ENCODE data around the gene CARD10. TPM values are rescaled to one million over a fixed set of nuclear protein-coding genes. Genes with fewer than 3 reads are reported as not detected.
"Not testable (repeated sequence)": the region's sequence is repeated elsewhere in the genome, so short reads cannot be mapped to it uniquely, and the experiment has no call there.

CARD10 gene
- total RNA-seq, 2 donors from 2014 or later = 14.2 to 70.7 TPM

- DNase-seq (ENCODE audit: low spot score) = no peak
- Histone ChIP-seq H3K27me3 (replicated peaks; ENCODE audit: insufficient read depth) (no peaks in the 10 kb centered on the region), H3K9me3 (no peaks in the 10 kb centered on the region), H3K4me3 (no peak overlapping the region), H3K36me3 (no peaks in the 10 kb centered on the region), H3K4me1 (replicated peaks) (no peaks in the 10 kb centered on the region), H3K27ac (no peak overlapping the region)
- intact Hi-C loops (cut with DNase I) = loop anchor here (10.0 kb wide), 1 partner anchor 60 kb away; no protein-coding TSS in a partner anchor
- WGBS = 91% methylated on average over 6 of the region's 6 CpGs
- no peak for TF ChIP-seq POLR2A (IDR thresholded peaks at IDR 0.05)
- no peak for TF ChIP-seq CTCF (IDR thresholded peaks at IDR 0.05)
- no peak for TF ChIP-seq POLR2AphosphoS5 (IDR thresholded peaks at IDR 0.05)
These were observed 15.9 kb upstream of the CARD10 start for GRCh38 chr22:37535159-37535558.

- Histone ChIP-seq H3K36me3 (no peaks in the 10 kb centered on the region), H3K27ac (no peak overlapping the region), H3K4me3 (no peak overlapping the region), H3K27me3 (replicated peaks; ENCODE audit: insufficient read depth) (no peaks in the 10 kb centered on the region), H3K4me1 (replicated peaks) (no peaks in the 10 kb centered on the region), H3K9me3 (no peaks in the 10 kb centered on the region)
- intact Hi-C loops (cut with DNase I) = loop anchor here (10.0 kb wide), 1 partner anchor 60 kb away; no protein-coding TSS in a partner anchor
- TF ChIP-seq POLR2A (IDR thresholded peaks at IDR 0.05) (no peak), CTCF (IDR thresholded peaks at IDR 0.05) (no peak), POLR2AphosphoS5 (IDR thresholded peaks at IDR 0.05) (no peak)
- DNase-seq (ENCODE audit: low spot score) = no peak
- WGBS = 87% methylated on average over 3 of the region's 3 CpGs
These were observed 15.2 kb upstream of the CARD10 start for GRCh38 chr22:37534445-37534844.

DNA sequence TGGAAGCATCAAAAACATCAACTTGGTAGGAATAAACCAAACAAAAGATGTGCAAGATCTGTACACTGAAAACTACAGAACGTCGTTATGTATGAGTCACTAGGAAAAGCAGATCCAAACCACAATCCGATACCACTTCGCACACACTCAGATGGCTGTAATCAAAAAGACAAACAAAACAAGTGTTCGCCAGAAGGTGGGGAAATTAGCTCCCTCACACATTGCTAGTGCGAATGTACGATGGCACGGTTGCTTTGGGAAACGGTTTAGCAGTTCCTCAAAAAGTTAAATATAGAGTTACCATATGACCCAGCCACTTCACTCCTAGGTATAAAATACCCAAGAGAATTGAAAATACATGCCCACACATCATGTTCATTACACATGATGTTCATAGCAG, 14.8 kb upstream of the CARD10 start:
- Histone ChIP-seq H3K9me3 (no peaks in the 10 kb centered on the region), H3K4me1 (replicated peaks) (no peaks in the 10 kb centered on the region), H3K27ac (no peak overlapping the region), H3K4me3 (no peak overlapping the region), H3K27me3 (replicated peaks; ENCODE audit: insufficient read depth) (no peaks in the 10 kb centered on the region), H3K36me3 (no peaks in the 10 kb centered on the region)
- intact Hi-C loops (cut with DNase I) = loop anchor here (10.0 kb wide), 1 partner anchor 61 kb away; no protein-coding TSS in a partner anchor
- no peak for TF ChIP-seq POLR2A (IDR thresholded peaks at IDR 0.05)
- TF ChIP-seq POLR2AphosphoS5 (IDR thresholded peaks at IDR 0.05) = no peak
- TF ChIP-seq CTCF (IDR thresholded peaks at IDR 0.05) = no peak
- DNase-seq (ENCODE audit: low spot score) = no peak
- 48% methylated on average over 9 of the region's 9 CpGs for WGBS

- TF ChIP-seq CTCF (IDR thresholded peaks at IDR 0.05) = no peak
- TF ChIP-seq POLR2A (IDR thresholded peaks at IDR 0.05) = no peak
- peak; percentile 44 for TF ChIP-seq POLR2AphosphoS5 (IDR thresholded peaks at IDR 0.05)
- WGBS = 58% methylated on average over 2 of the region's 2 CpGs
- H3K9me3 ChIP-seq = no peaks in the 10 kb centered on the region
- no peaks in the 10 kb centered on the region for H3K36me3 ChIP-seq
- H3K27ac ChIP-seq = no peak overlapping the region
- no peaks in the 10 kb centered on the region for H3K4me1 ChIP-seq (replicated peaks)
- peak; percentile 42 for DNase-seq (ENCODE audit: low spot score)
- intact Hi-C loops (cut with DNase I) = loop anchor here (10.0 kb wide), 1 partner anchor 65 kb away; no protein-coding TSS in a partner anchor
- no peaks in the 10 kb centered on the region for H3K27me3 ChIP-seq (replicated peaks; ENCODE audit: insufficient read depth)
- H3K4me3 ChIP-seq = no peak overlapping the region
These were observed 10.6 kb upstream of the CARD10 start for GRCh38 chr22:37529652-37530345.

DNA sequence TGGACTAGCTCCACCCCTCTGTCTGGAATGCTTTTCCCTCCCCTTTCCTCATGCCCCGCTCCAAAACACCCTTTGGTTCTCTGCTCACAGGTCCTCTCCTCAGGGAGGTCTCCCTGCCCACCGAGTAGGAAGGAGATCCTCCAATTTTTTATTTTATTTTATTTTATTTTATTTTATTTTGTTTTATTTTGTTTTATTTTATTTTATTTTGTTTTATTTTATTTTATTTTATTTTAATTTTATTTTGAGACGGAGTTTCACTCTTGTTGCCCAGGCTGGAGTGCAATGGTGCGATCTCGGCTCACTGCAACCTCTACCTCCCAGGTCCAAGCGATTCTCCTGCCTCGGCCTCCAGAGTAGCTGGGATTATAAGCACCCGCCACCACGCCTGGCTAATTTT, 8.7 kb upstream of the CARD10 start:
- 94% methylated on average over 9 of the region's 9 CpGs for WGBS

DNA sequence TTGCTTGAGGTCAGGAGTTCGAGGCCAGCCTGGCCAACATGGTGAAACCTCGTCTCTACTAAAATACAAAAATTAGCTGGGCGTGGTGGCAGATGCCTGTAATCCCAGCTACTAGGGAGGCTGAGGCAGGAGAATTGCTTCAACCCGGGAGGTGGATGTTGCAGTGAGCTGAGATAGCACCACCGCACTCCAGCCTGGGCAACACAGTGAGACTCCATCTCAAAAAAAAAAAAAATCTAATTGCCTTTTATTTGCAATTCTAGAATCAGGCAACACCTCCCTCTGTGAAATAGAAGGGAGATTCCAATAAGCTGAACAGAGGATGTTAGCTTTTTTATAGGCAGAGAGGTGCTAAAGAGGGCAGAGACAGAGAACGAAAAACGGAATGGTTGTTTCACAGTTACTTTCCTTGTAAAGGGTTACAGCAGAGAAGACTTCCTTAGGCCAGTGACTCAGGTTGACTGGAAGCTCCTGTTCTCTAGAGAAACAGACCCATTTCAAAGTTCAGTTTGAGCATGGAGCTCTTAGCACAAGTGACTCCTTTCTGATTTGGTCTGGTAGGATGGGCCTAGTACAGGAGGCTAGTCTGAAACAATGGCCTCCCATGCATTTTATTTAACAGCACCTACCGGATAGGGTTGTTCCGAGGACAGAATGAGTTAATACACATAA, 8.0 kb upstream of the CARD10 start:
- DNase-seq (ENCODE audit: low spot score); intact Hi-C loops (cut with DNase I); H3K27ac ChIP-seq; H3K4me3 ChIP-seq; H3K9me3 ChIP-seq; H3K4me1 ChIP-seq (replicated peaks); H3K36me3 ChIP-seq; H3K27me3 ChIP-seq (replicated peaks; ENCODE audit: insufficient read depth): not testable (repeated sequence)
- 96% methylated on average over 9 of the region's 9 CpGs for WGBS

More for the DNA sequence above, 8.7 kb upstream of the CARD10 start:
- H3K9me3 ChIP-seq; H3K27ac ChIP-seq; intact Hi-C loops (cut with DNase I); H3K4me1 ChIP-seq (replicated peaks); H3K27me3 ChIP-seq (replicated peaks; ENCODE audit: insufficient read depth); DNase-seq (ENCODE audit: low spot score); H3K4me3 ChIP-seq; H3K36me3 ChIP-seq: not testable (repeated sequence)
